HG03175 (cell line): ENCODE data around the gene NLN.
"Not testable (repeated sequence)": the region's sequence is repeated elsewhere in the genome, so short reads cannot be mapped to it uniquely, and the experiment has no call there.

Experiments used
- ATAC-seq: cut with Tn5 transposase; IDR thresholded peaks from one replicate; pipeline ENCODE4 v1.9.1; 2021; ENCODE audit warnings: mild to moderate bottlenecking, moderate library complexity; ENCODE audit not compliant: unreplicated experiment

The NLN gene

DNA sequence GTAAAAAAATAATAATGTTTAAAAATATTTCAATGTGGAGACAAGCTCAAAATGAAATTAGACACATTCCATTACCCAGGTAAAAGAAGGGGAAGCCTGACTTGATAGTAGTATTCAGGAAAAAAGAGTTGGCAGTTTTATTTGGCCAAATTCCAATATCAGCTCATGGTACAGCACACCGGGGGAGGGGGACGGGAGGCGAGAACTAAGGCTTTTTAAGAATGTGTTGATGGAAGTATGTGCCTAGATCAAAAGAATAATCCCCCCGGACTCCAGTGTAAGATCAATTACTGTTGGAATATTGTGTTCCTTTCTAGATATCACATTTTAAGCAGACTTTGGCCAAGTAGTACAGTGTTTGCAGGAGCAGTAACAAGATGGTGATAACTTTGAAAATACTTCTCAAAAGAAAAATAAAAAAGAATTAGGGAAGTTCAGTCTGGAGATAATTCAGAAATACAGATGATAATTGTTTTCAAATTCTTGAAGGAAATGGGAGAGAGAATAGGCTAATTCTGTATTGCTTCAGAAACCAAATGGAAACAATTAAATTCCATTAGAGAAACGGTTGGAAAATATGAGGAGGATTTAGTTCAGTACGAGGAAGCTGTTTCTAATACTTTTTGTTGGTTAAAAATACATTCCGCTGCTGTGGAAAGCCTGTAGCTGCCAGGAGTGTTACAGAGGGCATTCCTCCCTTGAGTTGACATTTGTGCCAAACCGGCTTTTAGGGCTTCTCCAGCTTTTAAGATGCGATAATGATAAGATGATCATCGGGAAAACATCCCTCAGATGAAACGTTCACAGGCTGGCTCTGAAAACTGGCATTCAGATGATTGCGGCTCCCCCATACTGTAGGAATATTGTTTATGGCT is 106.3 kb downstream of the NLN start:
- ATAC-seq = no peak

DNA sequence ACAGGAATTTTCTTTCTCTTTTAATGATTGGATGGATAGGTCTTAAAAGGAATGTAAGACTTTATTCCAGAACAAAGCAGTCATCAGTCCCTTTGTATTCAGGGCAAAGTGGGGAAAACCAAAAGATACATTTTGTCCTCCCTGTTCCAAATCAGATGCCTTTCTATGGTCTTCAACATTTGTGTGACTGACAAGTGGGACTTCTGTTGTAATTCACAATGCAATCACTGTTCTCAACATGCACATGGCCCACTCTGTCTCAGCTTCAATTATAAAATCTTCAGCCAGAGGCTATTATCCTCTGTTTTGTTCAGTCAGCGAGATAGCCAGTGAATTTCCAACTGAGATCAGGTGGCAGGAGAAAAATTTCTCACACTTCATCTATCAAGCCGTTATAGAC is 108.9 kb downstream of the NLN start:
- ATAC-seq = no peak

- no peak for ATAC-seq
Observed at GRCh38 chr5:65831276-65831675, 109.3 kb downstream of the NLN start.

GRCh38 chr5:65832152-65832551 is 110.1 kb downstream of the NLN start:
- no peak for ATAC-seq

DNA sequence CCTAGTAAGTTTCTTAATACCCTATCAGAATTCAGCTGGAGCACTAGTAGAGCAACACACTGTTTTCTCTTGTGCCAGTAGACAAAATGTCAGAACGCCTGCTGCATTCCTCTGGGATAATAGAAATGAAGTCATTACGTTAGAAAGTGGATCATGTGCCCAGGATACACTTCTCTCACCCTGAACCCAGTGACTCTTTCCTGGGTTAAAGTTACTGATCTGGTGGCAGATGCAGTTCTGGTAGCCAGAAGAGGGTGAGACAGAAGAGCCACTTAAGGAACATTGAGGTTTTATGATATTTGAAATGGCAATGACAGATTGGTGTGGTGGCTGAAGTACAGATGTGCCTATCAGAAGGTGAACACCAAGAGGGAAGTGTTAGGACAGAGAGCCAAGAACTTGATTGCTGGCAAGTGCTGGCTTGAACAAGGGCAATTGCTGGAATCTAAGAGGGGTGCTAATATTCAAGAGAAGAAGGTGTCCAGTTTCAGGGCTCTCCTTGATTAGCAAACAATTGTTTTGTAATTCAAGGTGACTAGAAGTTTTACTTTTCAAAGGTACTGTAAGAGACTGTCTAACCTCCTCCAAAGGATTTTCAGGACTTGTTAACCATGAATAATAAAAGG is 110.7 kb downstream of the NLN start:
- ATAC-seq = no peak

GRCh38 chr5:65833780-65834179 is 111.8 kb downstream of the NLN start:
- no peak for ATAC-seq

GRCh38 chr5:65834306-65834705 is 112.3 kb downstream of the NLN start:
- no peak for ATAC-seq

- no peak for ATAC-seq
Observed at GRCh38 chr5:65835191-65835590, 113.2 kb downstream of the NLN start.

DNA sequence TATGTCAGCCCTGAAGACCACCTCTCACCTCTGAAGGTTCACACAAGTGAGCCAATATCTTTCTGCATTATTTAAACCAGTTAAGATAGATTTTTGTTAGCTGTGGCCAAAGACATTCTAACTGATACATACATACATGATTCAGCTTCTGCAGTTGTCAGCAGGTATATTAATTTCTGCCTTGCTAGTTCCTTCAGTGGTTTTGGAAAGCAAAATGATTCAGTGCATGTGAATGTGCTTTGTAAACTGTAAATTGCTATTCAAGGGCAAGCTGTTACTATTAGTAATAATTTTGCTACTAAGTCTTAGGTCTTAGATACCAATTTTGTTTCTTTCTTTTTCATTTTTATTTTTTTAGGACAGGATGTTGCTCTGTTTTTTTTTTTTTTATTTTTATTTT is 115.1 kb downstream of the NLN start:
- ATAC-seq = no peak

DNA sequence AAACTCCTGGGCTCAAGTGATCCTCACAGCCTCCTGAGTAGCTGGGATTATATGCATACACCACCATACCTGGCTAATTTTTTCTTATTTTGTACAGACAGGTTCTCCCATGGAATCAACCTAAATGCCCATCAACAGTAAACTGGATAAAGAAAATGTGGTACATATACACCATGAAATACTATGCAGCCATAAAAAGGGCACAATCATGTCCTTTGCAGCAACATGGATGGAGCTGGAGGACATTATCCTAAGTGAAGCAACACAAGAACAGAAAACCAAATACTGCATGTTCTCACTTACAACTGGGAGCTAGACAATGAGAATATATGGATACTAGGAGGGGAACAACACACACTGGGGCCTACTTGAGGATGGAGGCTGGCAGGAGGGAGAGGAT is 117.2 kb downstream of the NLN start:
- ATAC-seq = not testable (repeated sequence)

DNA sequence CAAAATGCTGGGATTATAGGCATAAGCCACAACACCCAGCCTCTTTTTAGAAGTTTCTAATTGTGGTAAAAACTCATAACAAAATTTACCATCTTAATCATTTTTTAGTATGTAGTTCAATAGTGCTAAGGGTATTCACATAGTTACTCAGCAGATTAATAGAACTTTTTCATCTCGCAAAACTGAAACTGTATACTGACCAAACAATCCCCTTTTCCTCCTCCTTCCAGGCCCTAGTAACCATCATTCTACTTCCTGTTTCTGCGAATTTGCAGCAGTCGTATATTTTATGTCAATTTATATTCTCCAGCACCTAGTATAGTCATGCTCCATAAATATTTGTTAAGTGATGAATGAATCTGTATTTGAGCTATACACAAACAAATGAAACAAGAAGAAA is 118.1 kb downstream of the NLN start:
- ATAC-seq = no peak

DNA sequence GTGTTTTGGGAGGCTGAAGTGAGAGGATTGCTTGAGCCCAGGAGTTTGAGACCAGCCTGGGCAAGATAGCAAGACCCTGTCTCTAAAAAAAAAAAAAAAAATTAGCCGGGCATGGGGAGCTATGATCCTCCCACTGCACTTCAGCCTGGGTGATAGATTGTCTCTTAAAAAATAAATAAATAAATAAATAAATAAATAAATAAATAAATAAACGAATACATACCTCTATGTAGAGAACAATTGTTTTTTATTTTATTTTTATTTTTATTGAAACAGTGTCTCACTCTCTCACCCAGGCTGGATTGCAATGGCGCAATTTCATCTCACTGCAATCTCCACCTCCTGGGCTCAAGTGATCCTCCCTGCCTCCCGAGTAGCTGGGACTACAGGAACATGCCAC is 122.8 kb downstream of the NLN start:
- not testable (repeated sequence) for ATAC-seq

- ATAC-seq = no peak
Observed at GRCh38 chr5:65846101-65846500, 124.1 kb downstream of the NLN start.

GRCh38 chr5:65847019-65847418 is 125.0 kb downstream of the NLN start:
- ATAC-seq = not testable (repeated sequence)

- not testable (repeated sequence) for ATAC-seq
Observed at GRCh38 chr5:65849918-65850317, 127.9 kb downstream of the NLN start.

GRCh38 chr5:65854925-65855324 is 132.9 kb downstream of the NLN start:
- no peak for ATAC-seq

DNA sequence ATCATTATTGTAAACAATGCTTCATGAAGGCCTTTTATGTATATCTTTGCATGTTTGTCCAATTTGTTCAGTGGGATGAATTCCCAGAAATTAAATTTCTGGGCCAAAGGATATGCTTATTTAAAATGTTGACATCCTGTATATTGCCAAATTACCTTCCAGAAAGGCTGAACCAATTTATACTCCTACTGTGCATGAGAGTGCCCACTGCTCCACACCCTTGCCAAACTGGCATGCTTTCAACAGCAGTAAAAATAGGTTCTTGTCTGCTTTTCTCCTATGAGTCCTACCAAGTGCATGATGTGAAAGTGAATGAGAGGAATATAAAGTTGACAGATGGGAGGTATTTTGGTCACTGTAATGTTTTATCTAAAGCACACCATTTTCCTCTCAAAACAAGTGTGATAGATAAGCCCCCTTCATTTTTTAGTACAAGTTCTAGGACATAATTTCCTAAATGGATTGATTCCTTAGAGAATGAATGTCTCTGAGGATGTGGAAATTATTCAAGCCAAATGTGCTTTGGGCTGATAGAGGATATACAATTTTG is 133.8 kb downstream of the NLN start:
- ATAC-seq = no peak

- no peak for ATAC-seq
Observed at GRCh38 chr5:65856520-65856919, 134.5 kb downstream of the NLN start.

DNA sequence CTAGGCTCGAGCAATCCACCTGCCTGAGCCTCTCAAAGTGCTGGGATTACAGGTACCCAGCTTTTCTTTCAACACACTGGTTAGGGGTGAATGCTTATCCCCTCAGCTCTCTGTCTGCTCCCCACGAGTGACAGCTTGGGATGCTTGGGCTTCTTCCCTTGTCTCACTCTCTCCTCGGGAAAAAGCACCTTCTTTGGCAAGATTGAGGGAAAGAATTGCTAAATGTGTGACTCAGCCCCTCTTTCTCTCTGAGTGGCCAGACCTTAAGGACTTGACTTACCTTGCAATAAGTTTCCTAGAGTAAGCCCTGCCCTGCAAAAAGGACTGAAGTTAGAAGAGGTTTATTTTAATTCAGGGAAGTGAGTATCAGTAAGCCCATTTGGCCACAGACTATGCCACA is 136.3 kb downstream of the NLN start:
- ATAC-seq = no peak

- ATAC-seq = no peak
Observed at GRCh38 chr5:65861830-65862241, 139.8 kb downstream of the NLN start.

- ATAC-seq = no peak
Observed at GRCh38 chr5:65862384-65862783, 140.4 kb downstream of the NLN start.

- no peak for ATAC-seq
Observed at GRCh38 chr5:65863747-65864146, 141.7 kb downstream of the NLN start.
